K562 (cell line): ENCODE data around the gene UBE2H. TPM values are rescaled to one million over a fixed set of nuclear protein-coding genes. Genes with fewer than 3 reads are reported as not detected.

ENCODE experiments used
- ADNP ChIP-seq: fragments of 200-800 bp; sonication (Bioruptor generic); IDR thresholded peaks from 2 replicates; pipeline ENCODE4 v1.6.1; 2016; ENCODE audit warnings: missing genetic modification characterization, missing compliant biosample characterization
- ATF7 ChIP-seq: fragments of 450-650 bp; IDR thresholded peaks from 2 replicates; pipeline ENCODE4 v1.7.1; 2014; ENCODE audit warnings: mild to moderate bottlenecking, moderate library complexity
- BACH1 ChIP-seq: fragments of 200-800 bp; sonication (Bioruptor generic); IDR thresholded peaks from 2 replicates; pipeline ENCODE4 v1.6.1; 2016; ENCODE audit warnings: missing genetic modification characterization, missing compliant biosample characterization
- CBX5 ChIP-seq: IDR thresholded peaks from 2 replicates; pipeline ENCODE4 v1.6.1; 2014; ENCODE audit warnings: low read depth, borderline replicate concordance
- FOS ChIP-seq: IDR thresholded peaks from 3 replicates; pipeline ENCODE4 v1.6.1; 2011; ENCODE audit not compliant: insufficient read length; ENCODE audit errors: extremely low read depth
- FOXM1 ChIP-seq, 2 experiments: fragments of 450-650 bp in 1 of 2; sonication (generic) in 1 of 2; formaldehyde crosslinking in 1 of 2; IDR thresholded peaks; 2 replicates each; pipeline versions ENCODE4 v1.6.1 to v1.9.0; 2017 to 2022; ENCODE audit warnings: low read depth in 2 of 2, mild to moderate bottlenecking in 2 of 2, missing genetic modification reagents in 1 of 2, moderate library complexity in 1 of 2
- HDAC2 ChIP-seq: fragments of 450-650 bp; IDR thresholded peaks from 2 replicates; pipeline ENCODE4 v1.6.1; 2016; ENCODE audit warnings: mild to moderate bottlenecking
- MED1 ChIP-seq: sonication (generic); formaldehyde crosslinking; IDR thresholded peaks from 2 replicates; pipeline ENCODE4 v1.8.1; 2023; ENCODE audit warnings: missing genetic modification reagents, borderline replicate concordance
- NFIC ChIP-seq: fragments of 450-650 bp; IDR thresholded peaks from 2 replicates; pipeline ENCODE4 v1.6.1; 2017; ENCODE audit warnings: mild to moderate bottlenecking, inconsistent platforms
- SREBF1 ChIP-seq: fragments of 150-350 bp; IDR thresholded peaks from 2 replicates; pipeline ENCODE4 v1.6.1; 2014; ENCODE audit warnings: antibody characterized with exemption, low read depth, low read length, borderline replicate concordance
- YY1 ChIP-seq, 3 experiments: IDR thresholded peaks; 2 replicates each; pipeline ENCODE4 v1.6.1; 2011; ENCODE audit warnings: low read length in 2 of 3, mild to moderate bottlenecking in 2 of 3, moderate library complexity in 2 of 3, borderline replicate concordance in 1 of 3, control low read depth in 1 of 3, low read depth in 1 of 3; ENCODE audit not compliant: insufficient read depth in 3 of 3, insufficient replicate concordance in 2 of 3, control insufficient read depth in 1 of 3, insufficient read length in 1 of 3; ENCODE audit errors: extremely low read depth in 1 of 3
- ZBTB11 ChIP-seq, 3 experiments: fragments of 200-800 bp in 1 of 3; fragments of 250-450 bp in 1 of 3; fragments of 450-650 bp in 1 of 3; sonication (Bioruptor Pico) in 1 of 3; sonication (Bioruptor generic) in 1 of 3; formaldehyde crosslinking in 1 of 3; IDR thresholded peaks; 2 replicates each; pipeline versions ENCODE4 v1.6.1 to v1.8.0; 2016 to 2022; ENCODE audit warnings: mild to moderate bottlenecking in 2 of 3, missing genetic modification characterization in 2 of 3, missing compliant biosample characterization in 1 of 3, moderate library complexity in 1 of 3
- ZKSCAN3 ChIP-seq: fragments of 250-450 bp; sonication (Bioruptor Pico); IDR thresholded peaks from 2 replicates; pipeline ENCODE4 v1.4.0; 2020
- ZNF175 ChIP-seq: fragments of 200-800 bp; sonication (Bioruptor generic); IDR thresholded peaks from 2 replicates; pipeline ENCODE4 v1.6.1; 2016; ENCODE audit warnings: low read depth, mild to moderate bottlenecking, missing genetic modification characterization, missing compliant biosample characterization
- ZNF253 ChIP-seq: fragments of 250-450 bp; sonication (Bioruptor Pico); conservative IDR thresholded peaks from 2 replicates; pipeline ENCODE4 v1.6.1; 2021; ENCODE audit warnings: mild to moderate bottlenecking
- polyA plus RNA-seq, 8 experiments: library from polyadenylated mRNA; depleted of rRNA in 4 of 8; stranded (reverse) in 5 of 8; unstranded in 3 of 8; fragments of >200 nt; fragmentation: Nextera tagmentation in 2 of 8; fragmentation: Illumina TruSeq in 1 of 8; extraction: Ambion mirVana in 2 of 8; extraction: Trizol in 1 of 8; gene quantifications; 2 replicates each; pipeline versions ENCODE4 v1.2.1 to v1.2.3, GENCODE V29; 2011 to 2014; ENCODE audit warnings: inconsistent platforms in 1 of 8, missing spikeins in 1 of 8
- total RNA-seq, 7 experiments: library from RNA; depleted of rRNA in 6 of 7; stranded (reverse); fragments of >200 nt in 6 of 7; fragmentation: Illumina TruSeq in 2 of 7; extraction: Trizol in 2 of 7; gene quantifications; 2 replicates each; pipeline versions ENCODE4 v1.2.1 to v1.2.3, GENCODE V29; 2011 to 2021; ENCODE audit warnings: low replicate concordance in 1 of 7
- TF ChIP-seq, protein P1 (sequence below): fragments of 450-650 bp; IDR thresholded peaks from 2 replicates; pipeline ENCODE4 v1.6.1; 2016; ENCODE audit warnings: borderline replicate concordance
- TF ChIP-seq, protein P2 (sequence below): fragments of 450-650 bp; conservative IDR thresholded peaks from 2 replicates; pipeline ENCODE4 v1.6.1; 2016; ENCODE audit warnings: missing genetic modification characterization, low read depth, mild to moderate bottlenecking, control low read depth, missing compliant biosample characterization

Gene UBE2H
- total and polyA plus RNA-seq, 9 of the 15 experiments (the other 6 are each of a cell fraction or from before 2014, with no cell fraction given), result 6.3 to 33.0 (median 13.3) TPM

DNA sequence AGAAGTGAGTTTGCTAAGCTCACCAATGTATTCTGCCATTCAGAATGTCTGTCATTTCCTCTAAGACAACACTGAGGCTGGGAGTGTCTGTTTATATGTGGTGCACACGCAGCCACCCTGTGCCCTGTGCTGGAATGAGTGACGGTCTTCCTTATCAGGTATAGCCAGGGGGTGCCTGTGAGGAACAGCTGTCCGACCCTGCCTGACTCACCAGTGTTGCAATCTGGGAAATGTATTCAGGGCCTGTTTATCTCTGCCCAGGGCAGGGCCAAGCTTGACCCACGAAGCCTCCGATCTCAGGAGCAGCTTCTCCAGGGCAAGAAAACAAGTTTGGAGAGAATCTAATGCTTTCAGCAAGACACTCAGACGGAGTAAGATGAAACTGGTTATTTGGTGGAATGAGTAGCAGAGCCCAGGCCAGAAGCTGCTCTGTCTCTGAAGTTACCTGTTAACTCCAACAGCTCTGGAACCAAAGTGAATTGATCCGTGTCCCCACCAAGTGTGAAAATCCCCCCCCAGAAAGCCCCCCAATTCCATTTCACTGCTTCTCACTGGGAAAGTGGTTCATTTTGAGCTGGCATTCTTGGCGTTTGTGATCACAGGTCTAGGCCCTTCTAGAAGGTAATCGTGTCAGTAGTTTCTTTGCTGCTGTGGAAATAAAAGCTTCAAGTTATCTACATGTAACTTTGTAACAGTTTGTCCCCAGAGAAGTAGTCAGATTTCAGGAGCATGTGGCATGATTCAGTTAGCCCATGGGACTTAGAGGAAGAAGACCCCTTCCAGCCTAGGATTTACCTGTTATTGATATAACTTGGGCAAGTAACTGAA, 6.1 kb upstream of the UBE2H start (continued):
- peak; percentile 94 for TF ChIP-seq ATF7
- TF ChIP-seq MED1, result 0 out of 2 replicates have a peak, but pooled peaks have one; percentile 58
- no peak for TF ChIP-seq ADNP (tag)
- TF ChIP-seq SREBF1, result 0 out of 2 replicates have a peak, but pooled peaks have one; percentile 48
- no peak for TF ChIP-seq ZNF253 (CRISPR knock-in tag)
- peak; percentile 99 for TF ChIP-seq NFIC
- TF ChIP-seq YY1 (IDR thresholded peaks at IDR 0.05; ENCODE audit: borderline replicate concordance in 1 of 3, control insufficient read depth in 1 of 3, extremely low read depth in 1 of 3, insufficient read depth in 3 of 3, insufficient read length in 1 of 3, insufficient replicate concordance in 2 of 3, low read depth in 1 of 3, low read length in 2 of 3), result peak in 2 of 3 experiments; percentile 61 to 71
- TF ChIP-seq, protein P1, sequence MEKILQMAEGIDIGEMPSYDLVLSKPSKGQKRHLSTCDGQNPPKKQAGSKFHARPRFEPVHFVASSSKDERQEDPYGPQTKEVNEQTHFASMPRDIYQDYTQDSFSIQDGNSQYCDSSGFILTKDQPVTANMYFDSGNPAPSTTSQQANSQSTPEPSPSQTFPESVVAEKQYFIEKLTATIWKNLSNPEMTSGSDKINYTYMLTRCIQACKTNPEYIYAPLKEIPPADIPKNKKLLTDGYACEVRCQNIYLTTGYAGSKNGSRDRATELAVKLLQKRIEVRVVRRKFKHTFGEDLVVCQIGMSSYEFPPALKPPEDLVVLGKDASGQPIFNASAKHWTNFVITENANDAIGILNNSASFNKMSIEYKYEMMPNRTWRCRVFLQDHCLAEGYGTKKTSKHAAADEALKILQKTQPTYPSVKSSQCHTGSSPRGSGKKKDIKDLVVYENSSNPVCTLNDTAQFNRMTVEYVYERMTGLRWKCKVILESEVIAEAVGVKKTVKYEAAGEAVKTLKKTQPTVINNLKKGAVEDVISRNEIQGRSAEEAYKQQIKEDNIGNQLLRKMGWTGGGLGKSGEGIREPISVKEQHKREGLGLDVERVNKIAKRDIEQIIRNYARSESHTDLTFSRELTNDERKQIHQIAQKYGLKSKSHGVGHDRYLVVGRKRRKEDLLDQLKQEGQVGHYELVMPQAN, result peak; percentile 31; the same call in 1 of the 2 replicates
- TF ChIP-seq ZNF175, result peak; percentile 99
- peak in 1 of 3 experiments; percentile 92; a peak in 2 of 6 replicates for TF ChIP-seq ZBTB11 (CRISPR knock-in tag; IDR thresholded peaks at IDR 0.05)
- no peak for TF ChIP-seq ZKSCAN3 (CRISPR knock-in tag)
- peak; percentile 71; the same call in 1 of the 2 replicates for TF ChIP-seq CBX5
- peak; percentile 93 for TF ChIP-seq BACH1
- TF ChIP-seq, protein P2, sequence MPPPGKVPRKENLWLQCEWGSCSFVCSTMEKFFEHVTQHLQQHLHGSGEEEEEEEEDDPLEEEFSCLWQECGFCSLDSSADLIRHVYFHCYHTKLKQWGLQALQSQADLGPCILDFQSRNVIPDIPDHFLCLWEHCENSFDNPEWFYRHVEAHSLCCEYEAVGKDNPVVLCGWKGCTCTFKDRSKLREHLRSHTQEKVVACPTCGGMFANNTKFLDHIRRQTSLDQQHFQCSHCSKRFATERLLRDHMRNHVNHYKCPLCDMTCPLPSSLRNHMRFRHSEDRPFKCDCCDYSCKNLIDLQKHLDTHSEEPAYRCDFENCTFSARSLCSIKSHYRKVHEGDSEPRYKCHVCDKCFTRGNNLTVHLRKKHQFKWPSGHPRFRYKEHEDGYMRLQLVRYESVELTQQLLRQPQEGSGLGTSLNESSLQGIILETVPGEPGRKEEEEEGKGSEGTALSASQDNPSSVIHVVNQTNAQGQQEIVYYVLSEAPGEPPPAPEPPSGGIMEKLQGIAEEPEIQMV (tag), result no peak
- peak; percentile 83 for TF ChIP-seq FOS
- TF ChIP-seq FOXM1 (IDR thresholded peaks at IDR 0.05; ENCODE audit: low read depth), result peak; percentile 99
- peak; percentile 91 for TF ChIP-seq FOXM1 (CRISPR knock-in tag; IDR thresholded peaks at IDR 0.05; ENCODE audit: low read depth)
- peak; percentile 99 for TF ChIP-seq HDAC2
